ENCODE measurements around the gene RAB5IF. TPM values are rescaled to one million over a fixed set of nuclear protein-coding genes. Genes with fewer than 3 reads are reported as not detected.
A peak's percentile ranks its signal among the peaks of the same experiment; 100 is the strongest.

Gene RAB5IF
- total and polyA plus RNA-seq, 10 of the 15 experiments (the other 5 are each of a cell fraction or from before 2014, with no cell fraction given), result 19.4 to 246 (median 92.0) TPM

DNA sequence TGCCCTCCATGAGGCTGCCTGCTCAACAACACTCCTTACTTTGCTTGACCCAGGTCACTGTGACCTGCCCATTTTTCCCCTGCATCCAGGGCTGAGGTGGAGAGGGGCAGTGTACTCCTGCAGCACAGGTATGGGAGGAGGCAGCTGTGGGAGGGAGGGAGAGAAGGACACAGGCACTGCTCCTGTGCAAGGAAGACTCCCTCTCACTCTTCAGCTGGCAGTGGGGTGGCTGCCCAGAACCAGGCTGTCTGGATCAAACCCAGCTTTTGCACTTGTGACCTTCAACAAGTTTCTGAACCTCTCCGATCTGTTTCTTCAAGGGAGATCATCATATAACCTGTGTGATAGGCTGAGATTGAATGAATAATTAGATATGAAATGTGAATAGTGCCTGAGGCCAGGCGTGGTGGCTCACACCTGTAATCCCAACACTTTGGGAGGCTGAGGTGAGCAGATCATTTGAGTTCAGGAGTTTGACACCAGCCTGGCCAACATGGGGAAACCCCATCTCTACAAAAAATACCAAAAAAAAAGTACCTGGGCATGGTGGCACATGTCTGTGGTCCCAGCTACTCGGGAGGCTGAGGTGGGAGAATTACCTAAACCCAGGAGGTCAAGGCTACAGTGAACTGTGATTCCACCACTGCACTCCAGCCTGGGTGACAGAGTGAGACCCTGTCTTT, 18.1 kb upstream of the RAB5IF start:
- intact Hi-C loops (cut with micrococcal nuclease; ENCODE audit: unreplicated experiment), result no loop called here
- peaks cover 1% of the 10 kb centered on the region for H3K79me2 ChIP-seq (ENCODE audit: control insufficient read depth, insufficient read depth, low read length)
- H2AFZ ChIP-seq (ENCODE audit: control insufficient read depth, low read depth, low read length), result no peak overlapping the region
- no TSS peak for BruUV-seq (replicated peaks)
- peaks cover 10 to 20% of the 10 kb centered on the region in 2 experiments; a peak in 3 of 4 replicates for H3K36me3 ChIP-seq (ENCODE audit: control insufficient read depth in 2 of 2, insufficient read depth in 2 of 2, low read length in 1 of 2)
- ATAC-seq (peak; percentile 58), DNase-seq (ENCODE audit: low read depth, low spot score) (no peak), FAIRE-seq (peak; percentile 23)
- no peaks in the 10 kb centered on the region; the same call in 2 of the 3 replicates for H3K9me3 ChIP-seq (replicated peaks; ENCODE audit: control insufficient read depth, insufficient read depth, low read length)
- no peak overlapping the region for H3K4me3 ChIP-seq
- H3K4me1 ChIP-seq (ENCODE audit: control insufficient read depth, insufficient read depth, low read length), result peaks cover 5% of the 10 kb centered on the region
- H3K27me3 ChIP-seq (replicated peaks in 1 of 2; ENCODE audit: control insufficient read depth in 2 of 2, insufficient read depth in 2 of 2, low read length in 1 of 2), result no peaks in the 10 kb centered on the region
- ChIA-PET SMC1A (ENCODE audit: uncharacterized antibody, unreplicated experiment) (interaction anchor here (1.0 to 5.1 kb wide), 6 partner anchors 11 to 115 kb away, joined by 3 to 32 read pairs (median 4); partner anchors contain the start of gene RAB5IF), POLR2A (interaction anchor here (0.6 to 5.9 kb wide), 6 partner anchors 9 to 288 kb away, joined by 3 to 46 read pairs (median 7); partner anchors contain the start of genes RAB5IF and TGIF2), CTCF (interaction anchor here (1.0 to 5.9 kb wide), 7 partner anchors 12 to 295 kb away, joined by 3 to 65 read pairs (median 3); partner anchors contain the start of genes RAB5IF and TGIF2), RAD21 (ENCODE audit: unreplicated experiment) (interaction anchor here (0.7 to 1.9 kb wide), 7 partner anchors 8 to 102 kb away, joined by 3 to 10 read pairs (median 6); partner anchors contain the start of gene TGIF2)
- H3K4me2 ChIP-seq (ENCODE audit: control insufficient read depth, insufficient read depth), result no peak overlapping the region
- H4K20me1 ChIP-seq (ENCODE audit: control insufficient read depth, insufficient read depth), result no peaks in the 10 kb centered on the region
- H3K27ac ChIP-seq (ENCODE audit: control insufficient read depth, insufficient read depth), result peak overlapping the region; percentile 35
- WGBS (ENCODE audit: insufficient coverage, insufficient replicate concordance, low lambda C conversion rate, missing lambda C conversion rate), result 62% methylated on average over 3 of the region's 3 CpGs
- in situ Hi-C loops (cut with MboI), result no loop called here
- H3K9ac ChIP-seq (ENCODE audit: control insufficient read depth, insufficient read depth, low read length), result no peak overlapping the region
- TF ChIP-seq IKZF2 (IDR thresholded peaks at IDR 0.05) (no peak), PRDM15 (CRISPR knock-in tag; IDR thresholded peaks at IDR 0.05) (no peak), RELB (IDR thresholded peaks at IDR 0.05; ENCODE audit: low read depth) (0 out of 2 replicates have a peak, but pooled peaks have one; percentile 32), YY1 (IDR thresholded peaks at IDR 0.05; ENCODE audit: low read depth, low read length) (no peak), JUND (IDR thresholded peaks at IDR 0.05; ENCODE audit: low read depth, low read length) (no peak), USF1 (IDR thresholded peaks at IDR 0.05; ENCODE audit: borderline replicate concordance, extremely low read length, insufficient read depth, low read depth, low read length) (no peak), ZZZ3 (IDR thresholded peaks at IDR 0.05; ENCODE audit: control insufficient read depth, insufficient read length, low read depth) (no peak), RELA (IDR thresholded peaks at IDR 0.05; ENCODE audit: borderline replicate concordance, partially characterized antibody) (no peak), NR2F1 (conservative IDR thresholded peaks at IDR 0.05) (peak; percentile 53; the same call in 1 of the 2 replicates), CREB1 (IDR thresholded peaks at IDR 0.05; ENCODE audit: low read depth) (no peak), NFYA (IDR thresholded peaks at IDR 0.05; ENCODE audit: borderline replicate concordance, low read depth, low read length) (no peak), GATAD2B (conservative IDR thresholded peaks at IDR 0.05; ENCODE audit: low read depth) (no peak), PAX5 (IDR thresholded peaks at IDR 0.05; ENCODE audit: borderline replicate concordance, low read depth, low read length) (no peak), BHLHE40 (IDR thresholded peaks at IDR 0.05; ENCODE audit: borderline replicate concordance in 1 of 2, low read depth in 2 of 2, low read length in 1 of 2) (peak in 1 of 2 experiments; percentile 73; a peak in 2 of 4 replicates), ESRRA (IDR thresholded peaks at IDR 0.05; ENCODE audit: low read length) (no peak), CHD4 (IDR thresholded peaks at IDR 0.05) (no peak), FOS (IDR thresholded peaks at IDR 0.05; ENCODE audit: borderline replicate concordance, extremely low read depth, insufficient read length) (no peak), IRF4 (IDR thresholded peaks at IDR 0.05; ENCODE audit: low read depth, low read length) (no peak)

All from GM12878 (cell line).